BJ (cell line): Measurements from ENCODE around the gene BICC1. TPM values are rescaled to one million over a fixed set of nuclear protein-coding genes. Genes with fewer than 3 reads are reported as not detected.

Experiments
- CTCF ChIA-PET: fragments of 350-600 bp; formaldehyde crosslinking; extraction: SDS; loops from one replicate; lab custom pipeline; 2021; ENCODE audit warnings: antibody characterized with exemption, inconsistent platforms; lab: Yijun Ruan, JAX
- POLR2A ChIA-PET: fragments of 300-600 bp; sonication (Branson Sonifier 250); formaldehyde crosslinking; extraction: SDS; loops from one replicate; lab custom pipeline; 2021; ENCODE audit warnings: antibody characterized with exemption; lab: Charles Lee
- DNase-seq: peaks from one replicate; pipeline ENCODE4 v3.0.0-alpha.2; 2011; ENCODE audit warnings: low read depth
- H3K27me3 ChIP-seq: 2 replicates; pipeline ENCODE4 v1.6.0; 2011; ENCODE audit warnings: low read length; ENCODE audit not compliant: control insufficient read depth, insufficient read depth
- H3K36me3 ChIP-seq: 2 replicates; pipeline ENCODE4 v1.5.1; 2011; ENCODE audit warnings: low read length; ENCODE audit not compliant: control insufficient read depth, insufficient read depth
- H3K4me3 ChIP-seq: 2 replicates; pipeline ENCODE4 v1.5.1; 2011; ENCODE audit warnings: low read depth, mild to moderate bottlenecking, control low read depth, low read length
- CTCF ChIP-seq: IDR thresholded peaks from 2 replicates; pipeline ENCODE4 v1.5.1; 2011; ENCODE audit warnings: low read depth, mild to moderate bottlenecking, control low read depth, inconsistent platforms, low read length, moderate library complexity; ENCODE audit not compliant: insufficient read depth
- polyA plus RNA-seq: library from polyadenylated mRNA; depleted of rRNA; stranded (reverse); fragments of >200 nt; gene quantifications from 2 replicates; pipeline ENCODE4 v1.2.3, GENCODE V29; 2011

The BICC1 gene
- polyA plus RNA-seq, 1 experiment, result 27.0 TPM

- H3K4me3 ChIP-seq, result no peak overlapping the region
- CTCF ChIA-PET, result interaction anchor here (1.0 to 2.0 kb wide), 3 partner anchors 10 to 236 kb away, joined by 3 to 4 read pairs (median 4); no protein-coding TSS in a partner anchor
- no peak for TF ChIP-seq CTCF
- DNase-seq, result no peak
- H3K27me3 ChIP-seq, result no peaks in the 10 kb centered on the region
- POLR2A ChIA-PET, result interaction anchor here (0.6 to 1.4 kb wide), 2 partner anchors 83 to 730 kb away, joined by 3 to 4 read pairs; no protein-coding TSS in a partner anchor
- H3K36me3 ChIP-seq, result no peaks in the 10 kb centered on the region; the same call in 1 of the 2 replicates
Observed at GRCh38 chr10:58651040-58651439, 138.4 kb downstream of the BICC1 start.

GRCh38 chr10:58651742-58652141 is 139.1 kb downstream of the BICC1 start:
- DNase-seq, result no peak
- Histone ChIP-seq H3K36me3 (no peaks in the 10 kb centered on the region; the same call in 1 of the 2 replicates), H3K27me3 (no peaks in the 10 kb centered on the region), H3K4me3 (no peak overlapping the region)
- ChIA-PET POLR2A (interaction anchor here (1.4 kb wide), 1 partner anchor 83 kb away, joined by 4 read pairs; no protein-coding TSS in a partner anchor), CTCF (interaction anchor here (1.4 to 2.0 kb wide), 2 partner anchors 11 to 237 kb away, joined by 3 to 4 read pairs; no protein-coding TSS in a partner anchor)
- no peak for TF ChIP-seq CTCF

- H3K36me3 ChIP-seq, result no peaks in the 10 kb centered on the region; the same call in 1 of the 2 replicates
- POLR2A ChIA-PET, result interaction anchor here (0.6 to 1.0 kb wide), 2 partner anchors 12 to 90 kb away, joined by 3 to 5 read pairs; no protein-coding TSS in a partner anchor
- DNase-seq, result no peak
- no peak overlapping the region for H3K4me3 ChIP-seq
- CTCF ChIA-PET, result no interaction called here
- no peak for TF ChIP-seq CTCF
- no peaks in the 10 kb centered on the region for H3K27me3 ChIP-seq
Observed at GRCh38 chr10:58653139-58653538, 140.5 kb downstream of the BICC1 start.

GRCh38 chr10:58660575-58661255 is 148.0 kb downstream of the BICC1 start:
- Histone ChIP-seq H3K36me3 (no peaks in the 10 kb centered on the region), H3K27me3 (no peaks in the 10 kb centered on the region), H3K4me3 (no peak overlapping the region)
- POLR2A ChIA-PET, result no interaction called here
- no peak for TF ChIP-seq CTCF
- CTCF ChIA-PET, result interaction anchor here (0.6 to 1.6 kb wide), 2 partner anchors 12 to 121 kb away, joined by 3 to 5 read pairs; no protein-coding TSS in a partner anchor
- no peak for DNase-seq

- CTCF ChIA-PET, result interaction anchor here (1.6 kb wide), 1 partner anchor 12 kb away, joined by 5 read pairs; no protein-coding TSS in a partner anchor
- Histone ChIP-seq H3K36me3 (no peaks in the 10 kb centered on the region), H3K4me3 (no peak overlapping the region), H3K27me3 (no peaks in the 10 kb centered on the region)
- DNase-seq, result no peak
- TF ChIP-seq CTCF, result no peak
- POLR2A ChIA-PET, result no interaction called here
Observed at GRCh38 chr10:58661336-58661735, 148.7 kb downstream of the BICC1 start.
